GM12874 (cell line): Measurements from ENCODE around the gene MRPL9.

Experiments
- CTCF ChIP-seq: IDR thresholded peaks from 2 replicates; pipeline ENCODE4 v1.5.1; 2011; ENCODE audit warnings: low read depth, mild to moderate bottlenecking, control low read depth, low read length, moderate library complexity; ENCODE audit not compliant: insufficient read depth

Gene MRPL9

GRCh38 chr1:151733126-151733525 lies 30.2 kb downstream of the MRPL9 start:
- no peak for TF ChIP-seq CTCF

- TF ChIP-seq CTCF = no peak
Observed at GRCh38 chr1:151729966-151730291, 33.4 kb downstream of the MRPL9 start.

- no peak for TF ChIP-seq CTCF
Observed at GRCh38 chr1:151729157-151729965, 33.9 kb downstream of the MRPL9 start.

DNA sequence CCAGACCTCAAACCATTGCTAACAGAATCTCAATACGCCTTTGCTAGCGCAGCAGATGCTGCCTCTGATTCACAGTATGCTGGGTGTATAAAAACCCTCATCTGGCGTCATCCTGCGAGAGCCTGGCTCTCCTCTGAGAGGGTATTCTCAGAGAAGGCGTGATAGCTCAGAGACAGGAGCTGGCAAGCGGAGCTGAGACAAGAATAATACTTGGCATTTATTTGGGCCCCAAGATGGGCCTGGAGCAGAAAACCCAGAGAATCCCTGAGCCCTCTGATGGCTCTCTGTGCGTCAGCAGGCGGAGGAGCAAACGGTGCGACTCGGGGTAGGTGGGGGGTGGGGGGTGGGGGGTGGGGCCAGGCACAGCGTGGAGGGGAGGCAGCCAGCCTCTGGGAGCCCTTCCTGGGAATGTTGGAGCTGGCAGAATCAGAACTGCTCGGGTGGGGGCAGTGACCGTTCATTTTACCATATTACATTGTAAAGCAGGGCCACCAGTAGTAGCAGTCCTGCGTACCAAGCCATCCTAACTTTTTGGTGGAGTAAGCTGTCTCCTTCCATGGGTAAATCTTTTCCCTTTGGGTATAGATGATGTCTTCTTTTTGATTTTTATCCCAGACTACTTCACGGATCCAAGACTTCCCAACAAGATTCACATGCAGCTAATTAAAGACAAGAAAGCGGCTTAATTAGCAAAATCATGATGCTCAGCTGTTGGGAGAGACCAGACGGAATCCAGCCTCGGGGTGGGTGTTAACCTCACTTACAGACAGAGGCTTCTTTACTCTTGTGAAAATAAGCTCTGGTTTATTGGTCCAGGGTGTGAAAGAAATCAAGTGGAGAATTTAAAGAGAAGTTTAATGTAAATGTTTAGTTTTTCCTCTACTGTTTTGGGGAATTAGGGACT lies 34.9 kb downstream of the MRPL9 start:
- no peak for TF ChIP-seq CTCF

GRCh38 chr1:151723726-151724370 lies 39.4 kb downstream of the MRPL9 start:
- no peak for TF ChIP-seq CTCF

DNA sequence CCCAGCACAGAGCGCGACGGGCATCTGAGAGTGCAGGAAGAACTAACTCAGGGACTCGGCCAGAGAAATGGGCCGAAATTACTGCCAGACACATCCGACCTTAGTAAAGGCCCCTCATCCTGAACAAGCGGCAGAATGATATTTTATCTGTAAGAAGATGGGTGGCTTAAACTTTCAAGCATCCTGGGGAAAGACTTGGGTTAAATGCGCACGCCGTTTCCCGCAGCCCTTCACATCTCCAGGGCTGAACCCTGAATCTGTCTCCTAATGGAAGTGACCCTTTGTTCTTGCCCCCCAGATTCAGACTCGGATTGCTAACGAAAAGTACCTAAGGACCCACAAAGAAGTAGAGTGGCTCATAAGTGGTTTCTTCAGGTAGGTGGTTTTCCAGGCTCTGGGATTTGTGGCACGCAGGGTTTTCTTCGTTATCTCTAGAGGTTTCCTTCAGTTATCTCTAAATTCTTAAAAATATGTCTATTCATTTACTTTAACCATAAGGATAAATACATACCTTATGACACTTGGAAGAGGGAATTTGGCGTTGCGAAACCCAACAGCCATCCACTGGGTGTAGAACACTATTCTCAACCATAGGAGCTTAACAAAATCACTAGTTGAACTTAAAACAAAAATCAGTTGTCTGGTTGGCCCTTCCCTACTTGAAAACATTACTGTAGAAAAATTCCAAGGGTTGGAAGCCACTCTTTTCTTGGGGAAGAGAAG lies 41.3 kb downstream of the MRPL9 start:
- TF ChIP-seq CTCF = no peak
